Activated naive CD8-positive, alpha-beta T cell treated with anti-CD3 and anti-CD28 coated beads, Interleukin-2, amount 10 ng/mL, durations not matched to agents 7 days and 5 days (primary cell): ENCODE data around the gene ANK2. TPM values are rescaled to one million over a fixed set of nuclear protein-coding genes. Genes with fewer than 3 reads are reported as not detected.
A peak's percentile ranks its signal among the peaks of the same experiment; 100 is the strongest.
"Not testable (repeated sequence)": the region's sequence is repeated elsewhere in the genome, so short reads cannot be mapped to it uniquely, and the experiment has no call there.

Experiments
- ATAC-seq: fragments of 150-1000 bp; cut with Tn5 transposase; one replicate; pipeline ENCODE4 v1.10.0; 2021; ENCODE audit warnings: low read depth, moderate library complexity
- POLR2A ChIA-PET: fragments of 350-600 bp; sonication (Branson Sonifier 250); formaldehyde crosslinking; loops from one replicate; lab custom pipeline; 2021; ENCODE audit warnings: antibody characterized with exemption; lab: Charles Lee
- DNase-seq: peaks from one replicate; pipeline ENCODE4 v3.0.0; 2021
- H3K27ac Mint-ChIP-seq: one replicate; pipeline ENCODE4 v1.8.0; 2022; ENCODE audit warnings: mild to moderate bottlenecking, mixed read lengths
- H3K27me3 Mint-ChIP-seq: one replicate; pipeline ENCODE4 v1.8.0; 2022; ENCODE audit warnings: mild to moderate bottlenecking, moderate library complexity, mixed read lengths
- H3K36me3 Mint-ChIP-seq: one replicate; pipeline ENCODE4 v1.8.0; 2021; ENCODE audit warnings: mild to moderate bottlenecking, mixed read lengths
- H3K4me1 Mint-ChIP-seq: one replicate; pipeline ENCODE4 v1.8.0; 2021; ENCODE audit warnings: mixed read lengths
- H3K4me3 Mint-ChIP-seq: one replicate; pipeline ENCODE4 v1.8.0; 2022; ENCODE audit warnings: mild to moderate bottlenecking, moderate library complexity, mixed read lengths
- H3K9me3 Mint-ChIP-seq: one replicate; pipeline ENCODE4 v1.8.0; 2021; ENCODE audit warnings: mixed read lengths
- total RNA-seq, 2 experiments: library from RNA; stranded (reverse); gene quantifications; one replicate each; pipeline ENCODE4 v1.2.3, GENCODE V29; 2021

ANK2 gene
- total RNA-seq, 2 experiments from 2014 or later: 0.69 to 1.8 TPM

DNA sequence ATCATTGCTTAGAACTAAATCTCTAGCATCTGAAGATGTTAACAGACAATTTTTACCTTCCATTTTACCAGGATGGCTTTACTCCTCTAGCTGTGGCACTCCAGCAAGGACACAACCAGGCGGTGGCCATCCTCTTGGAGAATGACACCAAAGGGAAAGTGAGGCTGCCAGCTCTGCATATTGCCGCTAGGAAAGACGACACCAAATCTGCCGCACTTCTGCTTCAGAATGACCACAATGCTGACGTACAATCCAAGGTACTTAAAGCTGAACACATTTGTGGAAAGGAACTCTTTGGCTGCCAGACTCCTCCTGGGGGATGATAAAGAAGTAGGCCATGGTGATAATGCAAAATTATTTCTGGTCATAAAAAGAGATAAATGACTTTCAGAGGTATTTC, 187.5 kb downstream of the ANK2 start:
- DNase-seq (no peak), ATAC-seq (no peak)
- POLR2A ChIA-PET: no interaction called here
- no peak overlapping the region for H3K4me3 Mint-ChIP-seq
- H3K36me3 Mint-ChIP-seq: no peaks in the 10 kb centered on the region
- no peaks in the 10 kb centered on the region for H3K9me3 Mint-ChIP-seq
- no peak overlapping the region for H3K27ac Mint-ChIP-seq
- H3K27me3 Mint-ChIP-seq: peaks cover 2% of the 10 kb centered on the region
- H3K4me1 Mint-ChIP-seq: no peaks in the 10 kb centered on the region

DNA sequence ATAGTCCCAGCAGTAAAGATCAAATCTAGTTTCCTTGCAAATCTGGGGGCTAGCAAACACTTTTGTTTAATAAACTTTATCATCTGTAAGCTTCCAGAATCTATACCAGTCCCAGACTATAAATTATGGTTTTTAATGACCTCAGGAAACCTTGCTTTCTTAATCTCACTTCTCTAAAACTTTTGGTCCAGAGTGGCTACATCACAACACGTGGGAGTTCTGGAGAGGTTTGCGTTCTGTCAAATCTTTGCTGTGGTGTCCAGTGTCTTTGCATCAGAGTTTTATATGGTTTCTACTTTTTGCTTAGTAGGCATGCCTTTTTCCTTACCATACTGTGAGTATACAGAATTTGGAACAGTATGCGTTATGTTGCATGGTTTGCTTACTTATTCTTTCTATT, 193.9 kb downstream of the ANK2 start:
- DNase-seq (no peak), ATAC-seq (no peak)
- H3K4me1 Mint-ChIP-seq: no peaks in the 10 kb centered on the region
- peaks cover 5% of the 10 kb centered on the region for H3K27me3 Mint-ChIP-seq
- H3K4me3 Mint-ChIP-seq: no peak overlapping the region
- no peaks in the 10 kb centered on the region for H3K36me3 Mint-ChIP-seq
- peaks cover 2% of the 10 kb centered on the region for H3K9me3 Mint-ChIP-seq
- H3K27ac Mint-ChIP-seq: no peak overlapping the region
- POLR2A ChIA-PET: no interaction called here

DNA sequence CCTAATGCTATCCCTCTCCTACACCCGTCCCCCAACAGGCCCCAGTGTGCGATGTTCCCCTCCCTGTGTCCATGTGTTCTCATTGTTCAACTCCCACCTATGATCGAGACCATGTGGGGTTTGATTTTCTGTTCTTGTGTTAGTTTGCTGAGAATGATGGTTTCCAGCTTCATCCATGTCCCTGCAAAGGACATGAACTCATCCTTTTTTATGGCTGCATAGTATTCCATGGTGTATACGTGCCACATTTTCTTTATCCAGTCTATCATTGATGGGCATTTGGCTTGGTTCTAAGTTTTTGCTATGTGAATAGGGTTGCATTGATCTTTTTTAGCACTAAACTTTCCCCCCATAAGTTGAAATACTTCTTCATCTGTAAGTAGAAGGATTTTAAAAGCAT, 195.3 kb downstream of the ANK2 start:
- H3K4me1 Mint-ChIP-seq, DNase-seq, H3K27me3 Mint-ChIP-seq, ATAC-seq, H3K27ac Mint-ChIP-seq, POLR2A ChIA-PET, H3K4me3 Mint-ChIP-seq, H3K9me3 Mint-ChIP-seq, H3K36me3 Mint-ChIP-seq: not testable (repeated sequence)

- H3K27ac Mint-ChIP-seq: no peak overlapping the region
Observed at GRCh38 chr4:113248320-113248719, 198.9 kb downstream of the ANK2 start.

DNA sequence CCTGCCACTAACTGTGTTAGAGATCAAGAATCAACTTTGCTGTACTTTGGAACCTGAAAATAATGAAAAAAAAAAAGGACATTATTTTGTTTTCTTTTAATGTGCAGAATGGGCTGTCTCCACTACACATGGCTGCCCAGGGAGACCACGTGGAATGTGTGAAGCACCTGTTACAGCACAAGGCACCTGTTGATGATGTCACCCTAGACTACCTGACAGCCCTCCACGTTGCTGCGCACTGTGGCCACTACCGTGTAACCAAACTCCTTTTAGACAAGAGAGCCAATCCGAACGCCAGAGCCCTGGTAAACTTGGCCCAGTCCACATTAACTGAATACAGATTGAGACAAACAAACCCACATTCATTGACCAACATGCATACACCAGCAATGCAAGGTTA, 206.2 kb downstream of the ANK2 start:
- Mint-ChIP-seq H3K27ac (no peak overlapping the region), H3K36me3 (no peaks in the 10 kb centered on the region), H3K4me1 (no peaks in the 10 kb centered on the region), H3K4me3 (no peak overlapping the region), H3K27me3 (no peaks in the 10 kb centered on the region), H3K9me3 (no peaks in the 10 kb centered on the region)
- POLR2A ChIA-PET: no interaction called here
- ATAC-seq (no peak), DNase-seq (no peak)

More at GRCh38 chr4:113248320-113248719, 198.9 kb downstream of the ANK2 start:
- Mint-ChIP-seq H3K9me3 (peaks cover 2% of the 10 kb centered on the region), H3K27me3 (peaks cover 4% of the 10 kb centered on the region), H3K4me1 (no peaks in the 10 kb centered on the region), H3K4me3 (no peak overlapping the region), H3K36me3 (no peaks in the 10 kb centered on the region)
- no peak for ATAC-seq
- DNase-seq: no peak
- POLR2A ChIA-PET: no interaction called here

DNA sequence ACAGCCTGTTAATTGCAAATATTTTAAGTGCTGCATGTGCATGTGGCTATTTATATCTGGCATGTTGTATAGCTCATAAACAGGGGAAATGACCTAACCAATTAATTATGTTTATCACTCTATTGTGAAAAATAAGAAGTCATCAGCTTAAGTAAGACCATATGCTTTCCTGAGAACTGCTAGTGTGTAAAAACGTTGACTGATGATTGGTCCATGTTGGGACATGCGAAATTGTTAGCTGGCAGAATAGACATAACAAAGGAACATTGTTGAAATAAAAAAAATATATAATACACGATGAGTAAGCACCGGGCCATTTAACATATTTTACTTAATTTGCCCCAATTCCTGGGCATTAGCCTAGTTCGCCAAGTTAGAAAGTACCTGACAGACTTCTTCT, 207.5 kb downstream of the ANK2 start:
- no peaks in the 10 kb centered on the region for H3K36me3 Mint-ChIP-seq
- no peak for ATAC-seq
- H3K9me3 Mint-ChIP-seq: no peaks in the 10 kb centered on the region
- H3K4me3 Mint-ChIP-seq: no peak overlapping the region
- H3K4me1 Mint-ChIP-seq: no peaks in the 10 kb centered on the region
- POLR2A ChIA-PET: no interaction called here
- no peaks in the 10 kb centered on the region for H3K27me3 Mint-ChIP-seq
- no peak overlapping the region for H3K27ac Mint-ChIP-seq
- DNase-seq: no peak

DNA sequence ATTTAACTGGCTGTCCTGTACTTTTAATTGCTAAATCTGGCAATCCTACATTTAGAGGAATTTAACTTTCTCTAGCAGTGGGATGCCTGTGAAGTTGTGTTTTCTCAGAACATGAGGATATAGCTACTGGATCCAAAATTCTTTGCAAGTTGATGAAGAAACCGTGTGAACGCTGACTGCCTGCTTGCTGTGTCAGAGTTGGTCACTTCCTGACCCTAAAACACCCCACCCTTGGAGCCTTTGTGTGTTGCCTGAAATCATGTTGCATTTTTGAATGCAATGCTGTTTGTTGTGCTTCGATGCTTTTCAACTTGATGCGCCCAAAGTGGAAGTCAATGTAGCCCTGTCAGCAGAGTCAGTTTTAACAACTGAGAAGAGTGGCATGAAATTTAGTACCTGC, 211.2 kb downstream of the ANK2 start:
- H3K4me1 Mint-ChIP-seq: no peaks in the 10 kb centered on the region
- ATAC-seq: no peak
- H3K36me3 Mint-ChIP-seq: no peaks in the 10 kb centered on the region
- DNase-seq: no peak
- H3K27ac Mint-ChIP-seq: no peak overlapping the region
- POLR2A ChIA-PET: no interaction called here
- no peaks in the 10 kb centered on the region for H3K9me3 Mint-ChIP-seq
- H3K4me3 Mint-ChIP-seq: no peak overlapping the region
- no peaks in the 10 kb centered on the region for H3K27me3 Mint-ChIP-seq

DNA sequence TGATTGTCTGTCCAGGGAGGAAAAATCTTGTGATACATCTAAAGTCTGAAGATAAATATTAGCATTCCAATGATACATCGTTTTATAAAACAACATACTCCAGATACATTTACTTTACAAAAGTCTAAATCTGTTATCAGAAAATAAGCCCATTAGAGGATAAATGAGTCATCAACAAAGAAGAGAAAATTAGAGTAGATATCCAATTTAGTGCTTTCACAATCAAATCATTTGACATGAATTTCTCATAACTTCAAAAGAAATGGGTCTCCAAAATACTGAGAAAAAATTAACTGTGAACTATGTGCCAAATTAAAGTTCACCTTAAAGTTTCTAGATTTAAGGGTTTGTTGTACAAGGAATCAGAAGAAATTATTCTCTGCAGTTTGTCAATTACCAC, 213.8 kb downstream of the ANK2 start:
- Mint-ChIP-seq H3K4me1 (no peaks in the 10 kb centered on the region), H3K27me3 (peaks cover 2% of the 10 kb centered on the region), H3K27ac (no peak overlapping the region), H3K36me3 (no peaks in the 10 kb centered on the region), H3K9me3 (peaks cover 3% of the 10 kb centered on the region), H3K4me3 (no peak overlapping the region)
- DNase-seq (no peak), ATAC-seq (no peak)
- POLR2A ChIA-PET: no interaction called here

DNA sequence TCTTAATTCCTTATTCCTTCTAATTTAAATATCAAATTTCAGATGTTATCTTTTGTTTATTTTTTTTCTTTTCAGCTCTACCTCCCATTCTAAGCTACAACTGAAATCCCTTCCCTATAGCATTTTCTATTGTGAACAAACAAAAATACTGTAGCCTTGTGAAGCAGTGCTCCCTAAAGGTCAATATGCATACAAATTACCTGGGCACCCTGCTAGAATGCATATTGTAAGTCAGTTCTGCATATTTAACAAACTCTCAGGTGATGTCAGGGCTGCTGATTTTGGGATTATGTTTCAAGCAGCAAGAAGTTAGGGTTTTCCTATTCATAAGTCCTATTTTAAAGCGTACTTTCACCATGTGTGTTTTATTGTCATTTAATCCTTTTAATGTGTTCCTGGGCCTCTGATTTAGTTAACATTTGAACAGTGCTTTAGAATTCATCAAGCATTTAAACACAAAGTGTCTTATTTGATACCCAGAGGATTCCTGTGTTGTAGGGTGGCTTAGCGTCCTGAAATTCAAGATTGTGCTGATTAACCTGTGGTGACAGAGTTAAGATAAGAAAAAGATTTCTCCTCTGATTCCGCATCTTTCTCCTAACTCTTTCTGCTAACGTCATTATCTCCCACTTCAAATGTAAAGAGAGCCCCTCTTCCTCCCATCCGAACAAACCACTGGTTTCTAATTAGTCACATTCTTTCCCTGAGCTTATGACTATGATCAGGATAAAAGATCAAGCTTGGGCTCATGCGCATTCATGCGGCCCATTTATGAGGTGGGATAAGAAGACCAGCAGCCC, 221.3 kb downstream of the ANK2 start:
- H3K4me3 Mint-ChIP-seq: no peak overlapping the region
- DNase-seq: no peak
- H3K4me1 Mint-ChIP-seq: no peaks in the 10 kb centered on the region
- H3K27me3 Mint-ChIP-seq: peaks cover 14% of the 10 kb centered on the region
- peaks cover 3% of the 10 kb centered on the region for H3K9me3 Mint-ChIP-seq
- H3K27ac Mint-ChIP-seq: no peak overlapping the region
- no peaks in the 10 kb centered on the region for H3K36me3 Mint-ChIP-seq
- POLR2A ChIA-PET: no interaction called here
- no peak for ATAC-seq

GRCh38 chr4:113272523-113272922, 223.1 kb downstream of the ANK2 start:
- no peak overlapping the region for H3K4me3 Mint-ChIP-seq

GRCh38 chr4:113273721-113274220, 224.3 kb downstream of the ANK2 start:
- POLR2A ChIA-PET: no interaction called here
- no peak for DNase-seq
- Mint-ChIP-seq H3K36me3 (no peaks in the 10 kb centered on the region), H3K27me3 (peaks cover 15% of the 10 kb centered on the region), H3K4me3 (no peak overlapping the region), H3K4me1 (no peaks in the 10 kb centered on the region), H3K9me3 (no peaks in the 10 kb centered on the region), H3K27ac (no peak overlapping the region)
- no peak for ATAC-seq

More at GRCh38 chr4:113272523-113272922, 223.1 kb downstream of the ANK2 start:
- peaks cover 15% of the 10 kb centered on the region for H3K27me3 Mint-ChIP-seq
- H3K9me3 Mint-ChIP-seq: peaks cover 3% of the 10 kb centered on the region
- POLR2A ChIA-PET: no interaction called here
- H3K27ac Mint-ChIP-seq: no peak overlapping the region
- no peak for ATAC-seq
- DNase-seq: no peak
- no peaks in the 10 kb centered on the region for H3K4me1 Mint-ChIP-seq
- no peaks in the 10 kb centered on the region for H3K36me3 Mint-ChIP-seq

GRCh38 chr4:113276464-113277170, 227.2 kb downstream of the ANK2 start:
- ATAC-seq: no peak
- no peak for DNase-seq
- POLR2A ChIA-PET: no interaction called here
- H3K9me3 Mint-ChIP-seq: no peaks in the 10 kb centered on the region
- H3K4me3 Mint-ChIP-seq: no peak overlapping the region
- no peak overlapping the region for H3K27ac Mint-ChIP-seq
- H3K36me3 Mint-ChIP-seq: no peaks in the 10 kb centered on the region
- H3K4me1 Mint-ChIP-seq: no peaks in the 10 kb centered on the region
- peaks cover 19% of the 10 kb centered on the region for H3K27me3 Mint-ChIP-seq

GRCh38 chr4:113278324-113278934, 229.0 kb downstream of the ANK2 start:
- Mint-ChIP-seq H3K4me1 (no peaks in the 10 kb centered on the region), H3K4me3 (no peak overlapping the region), H3K36me3 (no peaks in the 10 kb centered on the region), H3K27me3 (peaks cover 27% of the 10 kb centered on the region), H3K27ac (no peak overlapping the region), H3K9me3 (no peaks in the 10 kb centered on the region)
- ATAC-seq (peak; percentile 85), DNase-seq (peak; percentile 32)
- POLR2A ChIA-PET: no interaction called here
